K562 (cell line): ENCODE measurements around the gene NRXN3. TPM values are rescaled to one million over a fixed set of nuclear protein-coding genes. Genes with fewer than 3 reads are reported as not detected.

Experiments used
- ATAC-seq: fragments of 200-7000 bp; cut with Tn5 transposase; 3 replicates; pipeline ENCODE4 v1.9.1; 2020; ENCODE audit warnings: moderate library complexity
- BruUV-seq: library from RNA; stranded (reverse); fragments of 400-500 nt; replicated peaks from 2 replicates; lab custom pipeline; 2021; lab: Mats Ljungman, UMichigan
- CTCF ChIA-PET: fragments of 300-600 bp; formaldehyde crosslinking; extraction: SDS; loops from one replicate; lab custom pipeline; 2021; ENCODE audit warnings: low intra/inter-chr PET ratio; lab: Yijun Ruan, JAX
- POLR2A ChIA-PET: fragments of 300-600, 350-650 bp; sonication (Branson Sonifier 250); formaldehyde crosslinking; extraction: SDS; loops from one replicate; lab custom pipeline; 2021; ENCODE audit warnings: antibody characterized with exemption, inconsistent platforms; lab: Yijun Ruan, JAX
- DNase-seq, 4 experiments: peaks; one replicate each; pipeline versions ENCODE4 v3.0.0 to v3.0.0-alpha.2; 2011 to 2018; ENCODE audit warnings: low spot score in 3 of 4, mixed read lengths in 3 of 4; ENCODE audit errors: extremely low read depth in 1 of 4
- FAIRE-seq: peaks from 2 replicates; lab custom pipeline; 2011; peaks lifted over from hg19 to GRCh38; lab: Jason Lieb, UNC
- H2AFZ ChIP-seq: 2 replicates; pipeline ENCODE4 v1.6.0; 2011; ENCODE audit warnings: low read depth, low read length, control low read depth, inconsistent platforms
- H3K27ac ChIP-seq: fragments of 200-600 bp; 3 replicates; pipeline ENCODE4 v1.8.0; 2011; ENCODE audit warnings: low read depth, mild to moderate bottlenecking, control low read depth, inconsistent platforms, low read length, moderate library complexity, mixed read lengths; ENCODE audit errors: extremely low read depth
- H3K27me3 ChIP-seq, 2 experiments: fragments of 300-600 bp in 1 of 2; 2 replicates in 1 of 2; 3 replicates in 1 of 2; pipeline versions ENCODE4 v1.6.0 to v1.8.0; 2011; ENCODE audit warnings: inconsistent platforms in 2 of 2, low read length in 2 of 2, mild to moderate bottlenecking in 1 of 2, mixed read lengths in 1 of 2, moderate library complexity in 1 of 2; ENCODE audit not compliant: control insufficient read depth in 2 of 2, insufficient read depth in 2 of 2
- H3K36me3 ChIP-seq: fragments of 300-600 bp; 3 replicates; pipeline ENCODE4 v1.8.0; 2011; ENCODE audit warnings: mild to moderate bottlenecking, low read length, inconsistent platforms; ENCODE audit not compliant: control insufficient read depth, insufficient read depth
- H3K4me1 ChIP-seq, 2 experiments: fragments of 200-600 bp in 1 of 2; replicated peaks in 1 of 2; 2 replicates in 1 of 2; 3 replicates in 1 of 2; pipeline versions ENCODE4 v1.5.1 to v1.8.0; 2011; ENCODE audit warnings: inconsistent platforms in 2 of 2, low read length in 2 of 2, mild to moderate bottlenecking in 1 of 2, mixed read lengths in 1 of 2, moderate library complexity in 1 of 2; ENCODE audit not compliant: control insufficient read depth in 2 of 2, insufficient read depth in 2 of 2
- H3K4me2 ChIP-seq: 2 replicates; pipeline ENCODE4 v1.6.1; 2011; ENCODE audit warnings: low read length, control low read depth, inconsistent platforms, mixed read lengths; ENCODE audit not compliant: insufficient read depth
- H3K4me3 ChIP-seq: fragments of 200-600 bp; sonication (generic), shearing (Covaris generic); 2 replicates; pipeline ENCODE4 v1.5.1; 2016; ENCODE audit warnings: control low read depth, inconsistent platforms
- H3K79me2 ChIP-seq: fragments of 200-600 bp; 3 replicates; pipeline ENCODE4 v1.8.0; 2011; ENCODE audit warnings: low read length, inconsistent platforms; ENCODE audit not compliant: control insufficient read depth, insufficient read depth
- H3K9ac ChIP-seq, 2 experiments: 2 replicates each; pipeline versions ENCODE4 v1.6.0 to v1.6.1; 2011; ENCODE audit warnings: low read depth in 2 of 2, low read length in 2 of 2, control low read depth in 1 of 2, inconsistent platforms in 1 of 2, mild to moderate bottlenecking in 1 of 2, mixed read lengths in 1 of 2; ENCODE audit not compliant: insufficient read depth in 1 of 2
- H3K9me1 ChIP-seq: one replicate; pipeline ENCODE4 v1.6.0; 2011; ENCODE audit warnings: inconsistent platforms, mild to moderate bottlenecking, low read length, moderate library complexity; ENCODE audit not compliant: control insufficient read depth, insufficient read depth
- H3K9me3 ChIP-seq: replicated peaks from 2 replicates; pipeline ENCODE4 v1.5.1; 2011; ENCODE audit warnings: low read depth, low read length, inconsistent platforms; ENCODE audit not compliant: control insufficient read depth, insufficient read depth
- H4K20me1 ChIP-seq: replicated peaks from 2 replicates; pipeline ENCODE4 v1.6.1; 2011; ENCODE audit warnings: low read length, inconsistent platforms, mixed read lengths; ENCODE audit not compliant: control insufficient read depth, insufficient read depth
- ATF1 ChIP-seq, 2 experiments: fragments of 450-650 bp in 1 of 2; IDR thresholded peaks; 2 replicates each; pipeline ENCODE4 v1.6.1; 2016; ENCODE audit warnings: missing compliant biosample characterization in 1 of 2, missing genetic modification characterization in 1 of 2
- KDM2B ChIP-seq: fragments of 250-450 bp; sonication (Bioruptor Pico); IDR thresholded peaks from 2 replicates; pipeline ENCODE4 v1.8.0; 2021; ENCODE audit warnings: mild to moderate bottlenecking, moderate library complexity
- LCOR ChIP-seq: sonication (generic); formaldehyde crosslinking; IDR thresholded peaks from 2 replicates; pipeline ENCODE4 v1.8.0; 2022; ENCODE audit warnings: mild to moderate bottlenecking, missing genetic modification reagents
- PHB ChIP-seq: fragments of 250-450 bp; sonication (Bioruptor Pico); IDR thresholded peaks from 2 replicates; pipeline ENCODE4 v1.5.0; 2021
- PTTG1 ChIP-seq: fragments of 450-650 bp; IDR thresholded peaks from 2 replicates; pipeline ENCODE4 v1.6.1; 2016; ENCODE audit warnings: low read depth, mild to moderate bottlenecking, missing genetic modification characterization, missing compliant biosample characterization
- SAP30 ChIP-seq: fragments of 200-600 bp; sonication (generic); IDR thresholded peaks from 2 replicates; pipeline ENCODE4 v1.6.1; 2012; ENCODE audit warnings: borderline replicate concordance, low read depth, mild to moderate bottlenecking, moderate library complexity, low read length, control low read depth, inconsistent platforms; ENCODE audit not compliant: insufficient read depth, poor library complexity, severe bottlenecking
- ZNF124 ChIP-seq: sonication (generic); formaldehyde crosslinking; IDR thresholded peaks from 2 replicates; pipeline ENCODE4 v1.8.1; 2022; ENCODE audit warnings: missing genetic modification reagents
- ZNF696 ChIP-seq: fragments of 250-450 bp; sonication (Bioruptor Pico); conservative IDR thresholded peaks from 2 replicates; pipeline ENCODE4 v1.4.0; 2020; ENCODE audit warnings: mild to moderate bottlenecking, moderate library complexity
- WGBS: fragments of 100-300 bp; shearing (Covaris generic); methylation state at CpG from one replicate; pipeline ENCODE4 v1.1.6; 2016; ENCODE audit warnings: low coverage, mixed read lengths; ENCODE audit not compliant: insufficient coverage; ENCODE audit errors: missing lambda C conversion rate; 5-methylcytosine and 5-hydroxymethylcytosine counted together
- in situ Hi-C: fragments of 300-500 bp; cut with MboI; formaldehyde crosslinking; loops from 4 replicates; pipeline ENCODE4 v1.15.0; 2018; ENCODE audit warnings: inconsistent platforms, mixed read lengths
- intact Hi-C: fragments of 100-400 bp; cut with micrococcal nuclease; formaldehyde crosslinking; loops from 2 replicates; pipeline ENCODE4 v1.14.2; 2022
- polyA plus RNA-seq, 8 experiments: library from polyadenylated mRNA; depleted of rRNA in 4 of 8; stranded (reverse) in 5 of 8; unstranded in 3 of 8; fragments of >200 nt; fragmentation: Nextera tagmentation in 2 of 8; fragmentation: Illumina TruSeq in 1 of 8; extraction: Ambion mirVana in 2 of 8; extraction: Trizol in 1 of 8; gene quantifications; 2 replicates each; pipeline versions ENCODE4 v1.2.1 to v1.2.3, GENCODE V29; 2011 to 2014; ENCODE audit warnings: inconsistent platforms in 1 of 8, missing spikeins in 1 of 8
- total RNA-seq, 7 experiments: library from RNA; depleted of rRNA in 6 of 7; stranded (reverse); fragments of >200 nt in 6 of 7; fragmentation: Illumina TruSeq in 2 of 7; extraction: Trizol in 2 of 7; gene quantifications; 2 replicates each; pipeline versions ENCODE4 v1.2.1 to v1.2.3, GENCODE V29; 2011 to 2021; ENCODE audit warnings: low replicate concordance in 1 of 7

Gene NRXN3
- total and polyA plus RNA-seq, 9 of the 15 experiments (the other 6 are each of a cell fraction or from before 2014, with no cell fraction given) = 0.09 TPM; not detected in 8

- BruUV-seq = no TSS peak
- 0% methylated on average over 5 of the region's 5 CpGs for WGBS
- Histone ChIP-seq H3K4me3 (no peak overlapping the region), H3K36me3 (no peaks in the 10 kb centered on the region), H2AFZ (no peak overlapping the region)
- CTCF ChIA-PET = no interaction called here
- TF ChIP-seq PHB (CRISPR knock-in tag) (no peak), KDM2B (CRISPR knock-in tag) (no peak), LCOR (CRISPR knock-in tag) (no peak), ZNF696 (CRISPR knock-in tag) (no peak), SAP30 (no peak), ZNF124 (CRISPR knock-in tag) (no peak), PTTG1 (tag) (no peak), ATF1 (CRISPR knock-in tag; IDR thresholded peaks at IDR 0.05) (no peak), ATF1 (tag; IDR thresholded peaks at IDR 0.05) (no peak)
- TF ChIP-seq, all 486 proteins: peak for 0
- intact Hi-C loops = no loop called here
- H3K27me3 ChIP-seq = no peaks in the 10 kb centered on the region
- FAIRE-seq (no peak), ATAC-seq (no peak), DNase-seq (no peak)
- no peaks in the 10 kb centered on the region for H3K4me1 ChIP-seq
- H4K20me1 ChIP-seq = no peaks in the 10 kb centered on the region
- in situ Hi-C loops = no loop called here
- no peak overlapping the region for H3K27ac ChIP-seq
- H3K9me1 ChIP-seq = no peaks in the 10 kb centered on the region
- H3K79me2 ChIP-seq = no peaks in the 10 kb centered on the region
- no peak overlapping the region for H3K4me2 ChIP-seq
- POLR2A ChIA-PET = no interaction called here
- no peak overlapping the region for H3K9ac ChIP-seq
- H3K9me3 ChIP-seq = no peaks in the 10 kb centered on the region
Observed at GRCh38 chr14:78479127-78479780, 309.1 kb downstream of the NRXN3 start.
